Forelimb muscle (tissue), 1 donor: ENCODE data around the gene RNF8. TPM values are rescaled to one million over a fixed set of nuclear protein-coding genes. Genes with fewer than 3 reads are reported as not detected.
"Not testable (repeated sequence)": the region's sequence is repeated elsewhere in the genome, so short reads cannot be mapped to it uniquely, and the experiment has no call there.

Experiments
- DNase-seq: peaks from one replicate; pipeline ENCODE4 v3.0.0-alpha.2; 2013; ENCODE audit warnings: low read depth
- polyA plus RNA-seq: library from polyadenylated mRNA; unstranded; fragments of 120-200 nt; gene quantifications from one replicate; pipeline ENCODE4 v1.2.1, GENCODE V29; 2013; ENCODE audit not compliant: insufficient read length

Gene RNF8
- polyA plus RNA-seq, 1 donor: 15.8 TPM

- DNase-seq: no peak
Measured at GRCh38 chr6:37321101-37321500, 32.7 kb upstream of the RNF8 start.

- no peak for DNase-seq
Measured at GRCh38 chr6:37321516-37322415, 32.0 kb upstream of the RNF8 start.

DNA sequence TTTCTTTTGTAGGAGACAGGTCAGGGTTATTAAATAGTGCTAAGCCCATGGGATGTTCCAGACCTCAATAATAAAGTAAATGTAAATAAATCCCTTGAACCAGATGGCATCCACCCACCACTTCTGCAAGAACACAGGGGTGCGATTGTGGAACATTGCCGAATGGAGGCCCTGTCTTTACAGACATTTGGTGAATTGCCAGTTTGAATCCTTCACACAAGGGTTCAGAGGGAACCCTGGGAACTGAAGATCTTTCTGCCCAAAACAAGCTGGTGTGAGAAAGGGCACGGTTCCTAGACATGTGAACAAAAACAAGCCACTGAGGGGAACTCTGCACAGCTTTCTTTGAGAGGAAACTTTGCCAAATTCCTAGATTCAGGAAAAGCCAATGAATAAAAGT lies 30.2 kb upstream of the RNF8 start:
- DNase-seq: peak; percentile 22

- no peak for DNase-seq
Measured at GRCh38 chr6:37324131-37325033, 29.4 kb upstream of the RNF8 start.

DNA sequence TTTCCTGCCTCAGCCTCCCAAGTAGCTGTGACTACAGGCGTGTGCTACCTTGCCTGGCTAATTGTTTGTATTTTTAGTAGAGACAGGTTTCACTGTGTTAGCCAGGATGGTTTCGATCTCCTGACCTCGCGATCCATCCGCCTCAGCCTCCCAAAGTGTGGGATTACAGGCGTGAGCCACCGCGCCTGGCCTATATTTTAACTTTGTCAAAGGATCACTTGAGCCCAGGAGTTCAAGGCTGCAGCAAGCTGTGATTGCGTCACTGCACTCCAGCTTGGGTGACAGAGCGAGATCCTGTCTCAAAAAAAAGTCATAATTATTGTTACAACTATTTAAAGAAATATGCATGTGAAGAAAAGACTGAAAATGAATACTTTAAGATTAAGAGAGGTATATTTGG lies 23.4 kb upstream of the RNF8 start:
- DNase-seq: not testable (repeated sequence)

- no peak for DNase-seq
Measured at GRCh38 chr6:37331047-37331446, 22.7 kb upstream of the RNF8 start.

DNA sequence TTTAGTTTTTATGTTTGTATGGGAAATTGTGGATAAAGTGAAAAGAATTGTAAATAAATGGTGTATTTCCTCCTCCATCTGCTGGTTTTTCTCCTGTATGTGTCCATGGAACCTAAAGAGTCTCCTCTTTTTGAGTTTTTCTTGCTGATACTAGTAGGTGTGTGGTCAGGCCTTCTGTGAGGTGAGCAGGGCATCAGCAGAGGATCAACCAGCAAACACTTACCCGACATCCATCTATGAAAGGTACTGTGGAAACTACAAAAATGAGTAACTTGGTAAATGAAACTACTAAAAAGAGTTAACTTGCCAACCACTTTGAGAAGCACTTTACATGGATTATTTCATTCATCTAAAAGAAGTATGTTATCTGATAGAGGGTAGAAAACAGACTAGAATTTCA lies 20.9 kb upstream of the RNF8 start:
- no peak for DNase-seq

- no peak for DNase-seq
Measured at GRCh38 chr6:37334047-37334446, 19.7 kb upstream of the RNF8 start.

DNA sequence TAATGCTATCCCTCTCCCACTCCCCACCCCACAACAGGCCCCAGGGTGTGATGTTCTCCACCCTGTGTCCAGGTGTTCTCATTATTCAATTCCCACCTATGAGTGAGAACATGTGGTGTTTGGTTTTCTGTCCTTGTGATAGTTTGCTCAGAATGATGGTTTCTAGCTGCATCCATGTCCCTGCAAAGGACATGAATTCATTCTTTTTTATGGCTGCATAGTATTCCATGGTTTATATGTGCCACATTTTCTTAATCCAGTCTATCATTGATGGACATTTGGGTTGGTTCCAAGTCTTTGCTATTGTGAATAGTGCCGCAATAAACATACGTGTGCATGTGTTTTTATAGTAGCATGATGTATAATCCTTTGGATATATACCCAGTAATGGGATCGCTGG lies 15.5 kb upstream of the RNF8 start:
- DNase-seq: not testable (repeated sequence)

DNA sequence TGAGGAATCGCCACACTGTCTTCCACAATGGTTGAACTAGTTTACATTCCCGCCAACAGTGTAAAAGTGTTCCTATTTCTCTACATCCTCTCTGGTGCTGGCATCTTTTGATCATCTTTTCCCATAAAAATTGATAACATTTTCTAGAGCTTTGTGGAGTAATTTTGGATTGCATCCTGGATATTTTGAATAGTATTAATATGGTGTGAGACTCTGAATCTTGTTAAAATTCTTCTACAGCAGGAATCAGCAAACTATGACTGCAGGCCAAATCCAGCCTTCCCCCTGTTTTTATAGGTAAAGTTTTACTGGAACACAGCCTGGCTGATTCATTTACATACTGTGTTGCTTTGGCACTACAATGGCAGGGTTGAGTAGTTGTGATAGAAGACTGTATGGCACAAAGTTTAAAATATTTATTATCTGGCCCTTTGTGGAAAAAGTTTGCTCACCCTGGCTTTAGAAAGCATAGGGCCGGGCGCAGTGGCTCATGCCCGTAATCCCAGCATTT lies 15.0 kb upstream of the RNF8 start:
- no peak for DNase-seq

- no peak for DNase-seq
Measured at GRCh38 chr6:37339741-37340638, 13.8 kb upstream of the RNF8 start.

DNA sequence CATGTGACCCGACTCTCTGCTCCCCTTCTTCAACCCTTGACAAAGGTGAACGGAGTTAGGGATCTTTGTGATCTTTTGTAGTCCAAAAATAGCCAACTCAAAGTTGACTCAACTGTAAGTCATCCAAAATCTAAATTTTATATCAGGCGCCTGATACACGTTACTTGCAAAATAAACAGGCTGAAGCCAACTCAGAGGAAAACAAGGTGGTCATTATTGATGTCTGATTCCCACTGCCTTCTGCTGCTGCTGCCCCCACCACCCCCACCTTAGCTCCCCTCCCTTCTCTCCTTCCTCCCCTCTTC lies 13.2 kb upstream of the RNF8 start:
- DNase-seq: no peak

- DNase-seq: no peak
Measured at GRCh38 chr6:37343248-37343647, 10.5 kb upstream of the RNF8 start.

DNA sequence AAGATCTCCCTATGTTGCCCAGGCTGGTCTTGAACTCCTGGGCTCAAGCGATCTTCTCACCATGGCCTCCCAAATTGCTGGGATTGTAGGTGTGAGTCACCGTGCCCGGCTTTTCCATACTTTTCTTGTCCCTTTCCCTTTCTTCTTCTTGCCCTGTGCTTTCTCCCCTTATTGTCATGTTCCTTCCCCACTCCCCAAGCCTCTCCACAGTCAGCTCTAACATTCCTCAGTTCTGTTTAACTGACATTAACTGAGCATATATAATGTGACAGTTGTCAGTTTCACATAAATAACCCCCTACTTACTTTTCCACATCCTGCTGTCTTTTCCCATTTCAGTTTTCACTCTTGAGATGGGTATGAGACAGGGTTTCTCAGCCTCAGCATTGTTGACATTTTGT lies 9.5 kb upstream of the RNF8 start:
- DNase-seq: no peak

- not testable (repeated sequence) for DNase-seq
Measured at GRCh38 chr6:37345804-37346203, 8.0 kb upstream of the RNF8 start.

- no peak for DNase-seq
Measured at GRCh38 chr6:37347177-37347576, 6.6 kb upstream of the RNF8 start.

DNA sequence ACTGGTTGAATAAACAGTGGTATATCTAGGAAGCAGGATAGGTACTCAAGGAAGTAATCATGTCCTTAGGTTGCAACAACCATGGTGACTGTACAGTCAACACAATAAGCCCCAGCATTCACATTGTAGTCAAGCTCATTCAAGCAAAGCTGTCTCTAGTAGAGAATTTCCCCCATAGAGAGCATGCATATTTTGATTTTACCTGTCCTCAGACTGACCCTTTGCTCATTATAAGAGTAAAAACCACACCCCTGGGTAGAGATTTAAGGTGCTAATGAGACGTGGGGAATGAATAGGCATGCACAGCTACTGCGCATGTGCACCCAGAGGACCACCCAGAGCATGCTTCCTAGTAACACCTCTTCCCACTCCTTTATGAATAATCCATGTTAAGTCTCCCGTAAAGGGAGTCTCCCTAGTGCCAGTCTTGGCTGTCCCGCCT lies 6.1 kb upstream of the RNF8 start:
- DNase-seq: no peak

DNA sequence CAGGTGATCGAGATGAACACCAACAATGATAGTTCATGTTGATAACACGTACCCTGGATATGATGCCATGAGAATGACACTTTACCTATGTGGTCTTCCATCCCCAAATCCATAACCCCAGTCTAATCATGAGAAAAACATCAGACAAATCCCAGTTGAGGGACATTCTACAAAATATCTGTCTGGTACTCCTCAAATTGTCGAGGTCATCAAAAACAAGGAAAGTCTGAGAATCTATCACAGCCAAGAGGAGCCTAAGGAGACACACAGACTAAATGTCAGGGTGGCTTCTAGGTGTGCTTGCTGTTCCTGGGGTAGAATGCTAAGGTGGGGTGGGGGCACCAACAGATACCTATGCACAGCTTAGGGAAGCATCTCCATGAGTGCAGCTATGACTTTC lies 2.8 kb upstream of the RNF8 start:
- no peak for DNase-seq

DNA sequence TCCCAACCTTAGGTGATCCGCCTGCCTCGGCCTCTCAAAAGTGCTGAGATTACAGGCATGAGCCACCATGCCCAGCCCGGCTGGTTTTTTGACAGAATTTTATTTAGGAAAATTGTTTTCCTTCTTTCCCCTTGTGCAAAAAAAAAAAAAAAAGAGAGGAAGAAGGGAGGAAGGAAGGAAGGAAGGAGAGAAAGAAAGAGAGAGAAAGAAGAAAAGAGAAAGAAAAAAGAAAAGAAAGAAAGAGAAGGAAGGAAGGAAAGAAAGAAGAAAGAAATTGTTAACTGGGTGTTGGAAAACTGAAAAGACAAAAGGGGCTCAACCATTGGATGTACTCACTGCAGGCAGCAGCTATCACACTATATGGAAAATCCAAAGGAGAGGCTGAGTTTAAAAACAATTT lies 1.4 kb upstream of the RNF8 start:
- DNase-seq: no peak

DNA sequence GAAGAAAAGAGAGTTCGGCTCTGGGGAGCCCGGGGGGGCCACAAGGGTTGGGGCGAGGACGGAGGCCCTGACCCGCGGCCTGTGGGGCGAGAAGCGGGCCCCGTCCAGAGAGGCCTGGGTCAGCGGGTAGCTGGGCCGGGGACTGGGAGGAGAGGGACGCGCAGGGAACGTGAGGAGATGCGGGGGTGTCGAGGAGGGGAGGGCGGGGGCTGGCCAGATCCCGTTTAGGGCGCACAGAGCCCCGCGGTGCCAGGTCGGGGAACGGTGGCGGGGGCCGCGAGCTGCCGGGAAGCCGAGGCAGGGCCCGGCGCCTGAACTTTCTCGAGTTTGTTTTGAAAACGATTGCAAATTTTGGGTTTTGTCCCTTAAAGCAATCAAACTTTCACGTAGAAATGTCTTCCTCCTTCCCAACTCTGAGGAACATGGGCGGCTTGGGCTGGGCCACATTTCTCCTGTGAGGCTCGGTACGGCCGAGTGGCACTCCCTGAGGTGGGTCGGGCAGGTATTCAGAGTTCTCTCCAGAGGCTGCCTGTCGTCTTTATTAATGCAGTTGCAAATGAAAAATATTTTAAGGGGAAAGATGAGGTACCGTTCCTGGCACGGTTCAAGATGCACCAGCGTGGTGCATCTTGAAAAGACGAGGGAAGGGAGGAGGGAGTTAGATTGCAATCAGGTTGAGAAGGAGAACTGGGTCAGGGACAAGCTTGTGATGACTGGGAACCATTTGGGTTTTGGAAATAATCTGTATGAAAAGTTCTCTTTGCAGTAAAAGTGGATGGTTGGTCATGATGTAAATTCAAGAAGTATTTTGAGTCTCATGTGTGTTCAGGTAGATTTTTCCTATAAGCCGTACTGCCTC lies 972 bp downstream of the RNF8 start:
- no peak for DNase-seq

DNA sequence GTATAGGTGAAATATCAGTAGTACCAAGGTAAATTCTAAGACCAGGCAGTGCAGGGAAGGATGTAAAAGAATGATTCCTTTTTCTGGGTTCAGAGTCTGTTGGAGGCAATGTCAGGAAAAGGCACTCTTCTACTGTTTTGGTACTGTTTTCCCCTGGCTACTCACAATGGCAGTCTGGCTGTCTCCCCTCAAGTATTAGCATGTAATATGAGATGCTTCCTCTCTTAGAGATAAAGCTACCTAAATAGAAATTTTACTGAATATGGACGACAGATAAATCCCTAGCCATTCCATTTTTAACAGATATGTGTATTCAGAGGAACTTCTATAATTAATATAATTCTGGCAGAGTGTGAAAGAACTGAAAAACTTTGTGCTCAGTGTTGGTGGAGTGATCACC lies 3.5 kb downstream of the RNF8 start:
- DNase-seq: no peak
